A549 (cell line): Measurements from ENCODE around the gene XYLT1. TPM values are rescaled to one million over a fixed set of nuclear protein-coding genes. Genes with fewer than 3 reads are reported as not detected.

Source experiments
- ATAC-seq, 2 experiments: fragments of 200-7000 bp in 1 of 2; fragments of >200 bp in 1 of 2; cut with Nextera tagmentation in 1 of 2; cut with Tn5 transposase in 1 of 2; 3 replicates each; pipeline versions ENCODE4 v1.8.0 to v1.9.1; 2018 to 2020; ENCODE audit warnings: mild to moderate bottlenecking in 1 of 2, moderate library complexity in 1 of 2
- CTCF ChIA-PET: fragments of 300-600 bp; sonication (Branson Sonifier 250); formaldehyde crosslinking; extraction: SDS; loops from one replicate; lab custom pipeline; 2021; ENCODE audit warnings: antibody characterized with exemption, inconsistent platforms; lab: Yijun Ruan, JAX
- POLR2A ChIA-PET: fragments of 350-600 bp; formaldehyde crosslinking; extraction: SDS; loops from one replicate; lab custom pipeline; 2021; ENCODE audit warnings: antibody characterized with exemption, inconsistent platforms; lab: Yijun Ruan, JAX
- DNase-seq, 2 experiments: peaks; one replicate each; pipeline versions ENCODE4 v3.0.0 to v3.0.0-alpha.2; 2011 to 2016; ENCODE audit warnings: low read depth in 1 of 2, low spot score in 1 of 2
- FAIRE-seq: peaks from 2 replicates; lab custom pipeline; 2011; peaks lifted over from hg19 to GRCh38; lab: Jason Lieb, UNC
- H3K27ac ChIP-seq, 2 experiments: fragments of >200 bp; sonication (Bioruptor Twin); formaldehyde crosslinking; 3 replicates each; pipeline ENCODE4 v1.5.1; 2016 to 2017
- H3K4me1 ChIP-seq: fragments of >200 bp; sonication (Bioruptor Twin); formaldehyde crosslinking; 3 replicates; pipeline ENCODE4 v1.6.1; 2016
- H3K4me2 ChIP-seq: fragments of >200 bp; sonication (Bioruptor Twin); formaldehyde crosslinking; 3 replicates; pipeline ENCODE4 v1.6.1; 2016
- H3K4me3 ChIP-seq: fragments of >200 bp; sonication (Bioruptor Twin); formaldehyde crosslinking; 3 replicates; pipeline ENCODE4 v1.5.1; 2016
- H3K9me3 ChIP-seq: fragments of >200 bp; sonication (Bioruptor Twin); formaldehyde crosslinking; 3 replicates; pipeline ENCODE4 v1.6.1; 2016
- BHLHE40 ChIP-seq: IDR thresholded peaks from 2 replicates; pipeline ENCODE4 v1.6.1; 2012; ENCODE audit warnings: low read depth, low read length, inconsistent platforms
- CEBPB ChIP-seq, 2 experiments: fragments of >200 bp in 1 of 2; sonication (Bioruptor Twin) in 1 of 2; formaldehyde crosslinking in 1 of 2; IDR thresholded peaks; 2 replicates each; pipeline ENCODE4 v1.6.1; 2012 to 2016
- CHD2 ChIP-seq: fragments of 150-350 bp; IDR thresholded peaks from 2 replicates; pipeline ENCODE4 v1.6.1; 2014; ENCODE audit warnings: low read length; ENCODE audit not compliant: partially characterized antibody
- FOSB ChIP-seq: fragments of 250-450 bp; sonication (Bioruptor Pico); IDR thresholded peaks from 2 replicates; pipeline ENCODE4 v1.5.0; 2020; ENCODE audit warnings: mild to moderate bottlenecking, moderate library complexity
- FOSL2 ChIP-seq, 2 experiments: fragments of 450-650 bp in 1 of 2; fragments of >200 bp in 1 of 2; sonication (Bioruptor Twin) in 1 of 2; formaldehyde crosslinking; IDR thresholded peaks; 2 replicates each; pipeline versions ENCODE4 v1.5.0 to v1.6.1; 2016 to 2020; ENCODE audit warnings: mild to moderate bottlenecking in 1 of 2, moderate library complexity in 1 of 2
- FOXS1 ChIP-seq: fragments of 250-450 bp; sonication (Bioruptor Pico); IDR thresholded peaks from 2 replicates; pipeline ENCODE4 v1.5.0; 2020; ENCODE audit warnings: mild to moderate bottlenecking, moderate library complexity
- HOXB5 ChIP-seq: fragments of 250-450 bp; sonication (Bioruptor Pico); IDR thresholded peaks from 2 replicates; pipeline ENCODE4 v1.5.0; 2020; ENCODE audit warnings: mild to moderate bottlenecking, moderate library complexity
- JUNB ChIP-seq: fragments of >200 bp; sonication (Bioruptor Twin); formaldehyde crosslinking; IDR thresholded peaks from 2 replicates; pipeline ENCODE4 v1.6.1; 2016
- KDM5A ChIP-seq: fragments of 200-600 bp; sonication (generic); IDR thresholded peaks from 2 replicates; pipeline ENCODE4 v1.6.1; 2016; ENCODE audit warnings: antibody characterized with exemption, mild to moderate bottlenecking
- MAFK ChIP-seq: fragments of 450-650 bp; IDR thresholded peaks from 2 replicates; pipeline ENCODE4 v1.6.1; 2014; ENCODE audit not compliant: partially characterized antibody
- NR3C1 ChIP-seq: fragments of >200 bp; sonication (Bioruptor Twin); formaldehyde crosslinking; IDR thresholded peaks from 3 replicates; pipeline ENCODE4 v1.6.1; 2017
- POLR2AphosphoS2 ChIP-seq: conservative IDR thresholded peaks from 2 replicates; pipeline ENCODE4 v1.6.1; 2012; ENCODE audit warnings: low read length, improper control_type of control experiment, inconsistent platforms
- RAD21 ChIP-seq, 2 experiments: fragments of >200 bp in 1 of 2; sonication (Bioruptor Twin) in 1 of 2; formaldehyde crosslinking in 1 of 2; IDR thresholded peaks in 1 of 2; conservative IDR thresholded peaks in 1 of 2; 2 replicates in 1 of 2; 3 replicates in 1 of 2; pipeline ENCODE4 v1.6.1; 2012 to 2018; ENCODE audit warnings: inconsistent platforms in 1 of 2
- RNF2 ChIP-seq: fragments of 200-600 bp; sonication (generic); IDR thresholded peaks from 2 replicates; pipeline ENCODE4 v1.6.1; 2016; ENCODE audit warnings: low read depth, mild to moderate bottlenecking, antibody characterized with exemption, moderate library complexity, borderline replicate concordance
- SREBF2 ChIP-seq: fragments of 450-650 bp; IDR thresholded peaks from 2 replicates; pipeline ENCODE4 v1.6.1; 2014; ENCODE audit warnings: mild to moderate bottlenecking, moderate library complexity
- TFCP2L1 ChIP-seq: fragments of 250-450 bp; sonication (Bioruptor Pico); IDR thresholded peaks from 2 replicates; pipeline ENCODE4 v1.5.0; 2021; ENCODE audit warnings: mild to moderate bottlenecking
- ZC3H11A ChIP-seq: fragments of 450-650 bp; IDR thresholded peaks from 2 replicates; pipeline ENCODE4 v1.6.1; 2014; ENCODE audit warnings: antibody characterized with exemption, mild to moderate bottlenecking
- ZFP36 ChIP-seq: fragments of 450-650 bp; IDR thresholded peaks from 2 replicates; pipeline ENCODE4 v1.6.1; 2014; ENCODE audit warnings: borderline replicate concordance; ENCODE audit not compliant: partially characterized antibody
- ZSCAN20 ChIP-seq: fragments of 250-450 bp; sonication (Bioruptor Pico); IDR thresholded peaks from 2 replicates; pipeline ENCODE4 v1.8.0; 2022; ENCODE audit warnings: mild to moderate bottlenecking, moderate library complexity
- WGBS: methylation state at CpG from one replicate; pipeline ENCODE4 v1.1.6; 2017; ENCODE audit errors: missing lambda C conversion rate; 5-methylcytosine and 5-hydroxymethylcytosine counted together
- polyA plus RNA-seq, 4 experiments: library from polyadenylated mRNA; depleted of rRNA in 3 of 4; stranded (reverse); fragments of >200 nt; fragmentation: RNase III in 1 of 4; extraction: RNeasy Plus Mini Kit Qiagen cat#74134 plus additional on column Dnase treatment in 1 of 4; gene quantifications; 2 replicates in 3 of 4; 3 replicates in 1 of 4; pipeline ENCODE4 v1.2.3, GENCODE V29; 2011 to 2017
- TF ChIP-seq, protein P1 (sequence below): fragments of 150-350 bp; IDR thresholded peaks from 2 replicates; pipeline ENCODE4 v1.6.1; 2014; ENCODE audit warnings: low read depth, mild to moderate bottlenecking, low read length
- TF ChIP-seq, protein P2 (sequence below): IDR thresholded peaks from 2 replicates; pipeline ENCODE4 v1.6.1; 2012
- TF ChIP-seq, protein P3 (sequence below): fragments of 250-450 bp; sonication (Bioruptor Pico); IDR thresholded peaks from 2 replicates; pipeline ENCODE4 v1.5.0; 2020; ENCODE audit warnings: low read depth, mild to moderate bottlenecking, moderate library complexity
- TF ChIP-seq, protein P4 (sequence below): fragments of 200-600 bp; sonication (generic); IDR thresholded peaks from 2 replicates; pipeline ENCODE4 v1.6.1; 2016; ENCODE audit warnings: antibody characterized with exemption, mild to moderate bottlenecking, moderate library complexity
- TF ChIP-seq, protein P5 (sequence below): IDR thresholded peaks from 2 replicates; pipeline ENCODE4 v1.6.1; 2012
- TF ChIP-seq, protein P6 (sequence below): IDR thresholded peaks from 2 replicates; pipeline ENCODE4 v1.6.1; 2012; ENCODE audit warnings: low read depth, borderline replicate concordance

XYLT1 gene
- polyA plus RNA-seq, 2 of the 4 experiments (the other 2 are of a cell fraction): 0.78 to 0.88 TPM

DNA sequence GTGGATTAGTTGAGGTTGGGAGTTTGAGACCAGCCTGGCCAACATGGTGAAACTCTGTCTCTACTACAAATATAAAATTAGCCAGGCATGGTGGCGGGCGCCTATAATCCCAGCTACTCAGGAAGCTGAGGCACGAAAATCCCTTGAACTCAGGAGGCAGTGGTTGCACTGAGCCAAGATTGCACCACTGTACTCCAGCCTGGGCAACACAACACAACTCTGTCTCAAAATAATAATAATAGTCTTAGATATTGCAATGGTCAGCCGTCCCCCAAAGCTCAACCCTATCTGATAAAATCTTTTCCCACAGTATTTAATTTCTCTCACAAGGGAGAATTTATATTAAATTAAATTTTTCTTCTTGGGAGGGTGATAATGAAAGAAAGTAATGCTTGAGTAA, 169.6 kb downstream of the XYLT1 start:
- H3K4me2 ChIP-seq: no peak overlapping the region
- ChIA-PET POLR2A (interaction anchor here (0.5 kb wide), 1 partner anchor 216 kb away, joined by 4 read pairs; no protein-coding TSS in a partner anchor), CTCF (no interaction called here)
- H3K4me3 ChIP-seq: no peak overlapping the region
- H3K4me1 ChIP-seq: no peaks in the 10 kb centered on the region
- ATAC-seq: no peak
- TF ChIP-seq RNF2 (no peak), FOSL2 (IDR thresholded peaks at IDR 0.05) (no peak), FOSL2 (CRISPR knock-in tag; IDR thresholded peaks at IDR 0.05) (no peak), CEBPB (IDR thresholded peaks at IDR 0.05) (no peak), BHLHE40 (no peak)
- TF ChIP-seq, protein P1, sequence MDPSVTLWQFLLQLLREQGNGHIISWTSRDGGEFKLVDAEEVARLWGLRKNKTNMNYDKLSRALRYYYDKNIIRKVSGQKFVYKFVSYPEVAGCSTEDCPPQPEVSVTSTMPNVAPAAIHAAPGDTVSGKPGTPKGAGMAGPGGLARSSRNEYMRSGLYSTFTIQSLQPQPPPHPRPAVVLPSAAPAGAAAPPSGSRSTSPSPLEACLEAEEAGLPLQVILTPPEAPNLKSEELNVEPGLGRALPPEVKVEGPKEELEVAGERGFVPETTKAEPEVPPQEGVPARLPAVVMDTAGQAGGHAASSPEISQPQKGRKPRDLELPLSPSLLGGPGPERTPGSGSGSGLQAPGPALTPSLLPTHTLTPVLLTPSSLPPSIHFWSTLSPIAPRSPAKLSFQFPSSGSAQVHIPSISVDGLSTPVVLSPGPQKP: no peak
- TF ChIP-seq, protein P2, sequence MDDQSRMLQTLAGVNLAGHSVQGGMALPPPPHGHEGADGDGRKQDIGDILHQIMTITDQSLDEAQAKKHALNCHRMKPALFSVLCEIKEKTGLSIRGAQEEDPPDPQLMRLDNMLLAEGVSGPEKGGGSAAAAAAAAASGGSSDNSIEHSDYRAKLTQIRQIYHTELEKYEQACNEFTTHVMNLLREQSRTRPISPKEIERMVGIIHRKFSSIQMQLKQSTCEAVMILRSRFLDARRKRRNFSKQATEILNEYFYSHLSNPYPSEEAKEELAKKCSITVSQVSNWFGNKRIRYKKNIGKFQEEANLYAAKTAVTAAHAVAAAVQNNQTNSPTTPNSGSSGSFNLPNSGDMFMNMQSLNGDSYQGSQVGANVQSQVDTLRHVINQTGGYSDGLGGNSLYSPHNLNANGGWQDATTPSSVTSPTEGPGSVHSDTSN: no peak
- TF ChIP-seq, all 56 proteins: peak for 0
- WGBS: 52% methylated on average over 4 of the region's 4 CpGs
- no peak for DNase-seq
- FAIRE-seq: no peak
- H3K9me3 ChIP-seq: no peaks in the 10 kb centered on the region
- H3K27ac ChIP-seq: no peak overlapping the region

DNA sequence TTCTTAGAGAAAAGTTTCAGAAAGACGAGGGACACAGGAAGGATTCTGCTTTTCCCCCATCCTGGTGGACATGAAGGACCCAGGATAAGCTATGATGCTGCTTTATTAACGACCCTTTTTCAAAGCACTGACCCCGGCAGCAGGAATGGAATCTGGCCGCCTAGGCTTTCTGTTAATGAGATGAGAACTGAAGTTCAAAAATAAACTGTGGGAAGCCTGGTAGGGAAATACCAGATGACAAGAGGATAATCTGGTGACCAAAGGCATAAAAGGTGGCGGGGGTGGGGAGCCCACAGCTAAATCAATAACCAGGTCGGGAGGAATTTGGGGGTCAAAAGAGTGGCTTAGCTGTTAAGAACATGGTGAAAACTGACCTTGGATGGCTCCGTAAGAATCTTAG, 171.0 kb downstream of the XYLT1 start:
- DNase-seq (no peak), FAIRE-seq (no peak), ATAC-seq (no peak)
- TF ChIP-seq ZSCAN20: no peak
- TF ChIP-seq RAD21 (conservative IDR thresholded peaks at IDR 0.05 in 1 of 2, IDR thresholded peaks at IDR 0.05 in 1 of 2): no peak
- TF ChIP-seq ZFP36: no peak
- H3K27ac ChIP-seq: no peak overlapping the region
- H3K4me3 ChIP-seq: no peak overlapping the region
- WGBS: 20% methylated on average over 7 of the region's 7 CpGs
- H3K4me1 ChIP-seq: no peaks in the 10 kb centered on the region
- H3K9me3 ChIP-seq: no peaks in the 10 kb centered on the region
- H3K4me2 ChIP-seq: no peak overlapping the region
- CTCF ChIA-PET: interaction anchor here (0.7 kb wide), 1 partner anchor 18 kb away, joined by 5 read pairs; no protein-coding TSS in a partner anchor
- POLR2A ChIA-PET: no interaction called here

DNA sequence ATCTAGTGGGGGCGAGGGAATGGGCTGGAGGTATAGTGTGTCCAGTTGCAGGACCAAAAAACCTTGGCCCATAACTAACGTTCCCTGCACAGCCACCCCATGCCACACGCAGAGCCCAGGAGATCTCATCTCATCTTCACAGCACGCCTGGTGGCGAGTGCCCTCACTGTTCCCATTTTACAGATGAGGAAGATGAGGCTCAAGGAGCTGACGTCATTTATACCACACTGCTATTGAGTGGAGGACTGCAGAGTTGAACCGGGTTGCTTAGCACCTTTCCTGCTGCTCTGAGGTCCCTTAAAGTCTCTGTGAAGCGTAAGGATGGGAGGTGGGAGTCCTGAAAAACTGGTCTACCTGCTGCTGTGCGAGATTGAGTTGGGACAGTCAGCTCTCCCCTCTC, 172.5 kb downstream of the XYLT1 start:
- no peak overlapping the region for H3K27ac ChIP-seq

DNA sequence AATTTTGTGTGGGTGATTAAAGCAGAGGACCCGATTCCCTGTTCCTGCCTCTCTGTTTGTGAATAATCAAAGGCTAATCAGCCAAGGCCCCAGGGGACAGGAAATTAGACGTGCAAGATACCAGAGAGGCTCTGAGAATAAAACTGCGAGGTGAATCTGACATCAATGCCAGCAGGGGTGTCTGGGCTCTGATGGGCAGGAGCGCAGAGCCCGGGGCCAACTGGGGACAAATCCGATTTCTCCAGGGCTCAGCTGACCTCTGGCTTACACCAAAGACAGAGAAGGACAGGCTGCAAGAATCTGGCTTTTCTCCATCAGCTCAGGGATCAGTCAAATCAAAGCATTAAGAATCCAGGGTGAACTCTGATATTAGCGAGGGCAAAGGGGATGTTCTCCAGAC, 174.3 kb downstream of the XYLT1 start:
- no peaks in the 10 kb centered on the region for H3K4me1 ChIP-seq
- 31% methylated on average over 7 of the region's 7 CpGs for WGBS
- H3K27ac ChIP-seq: no peak overlapping the region
- H3K9me3 ChIP-seq: no peaks in the 10 kb centered on the region
- DNase-seq (no peak), ATAC-seq (no peak), FAIRE-seq (no peak)
- H3K4me3 ChIP-seq: no peak overlapping the region
- CTCF ChIA-PET: no interaction called here
- H3K4me2 ChIP-seq: no peak overlapping the region
- POLR2A ChIA-PET: no interaction called here
- TF ChIP-seq, protein P3, sequence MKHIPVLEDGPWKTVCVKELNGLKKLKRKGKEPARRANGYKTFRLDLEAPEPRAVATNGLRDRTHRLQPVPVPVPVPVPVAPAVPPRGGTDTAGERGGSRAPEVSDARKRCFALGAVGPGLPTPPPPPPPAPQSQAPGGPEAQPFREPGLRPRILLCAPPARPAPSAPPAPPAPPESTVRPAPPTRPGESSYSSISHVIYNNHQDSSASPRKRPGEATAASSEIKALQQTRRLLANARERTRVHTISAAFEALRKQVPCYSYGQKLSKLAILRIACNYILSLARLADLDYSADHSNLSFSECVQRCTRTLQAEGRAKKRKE (CRISPR knock-in tag): no peak
- TF ChIP-seq ZC3H11A (no peak), NR3C1 (no peak), SREBF2 (no peak), POLR2AphosphoS2 (no peak), FOXS1 (CRISPR knock-in tag) (no peak), FOSB (CRISPR knock-in tag) (no peak), TFCP2L1 (CRISPR knock-in tag) (no peak), RNF2 (no peak), JUNB (no peak), KDM5A (no peak), HOXB5 (no peak), MAFK (no peak)
- TF ChIP-seq, protein P4, sequence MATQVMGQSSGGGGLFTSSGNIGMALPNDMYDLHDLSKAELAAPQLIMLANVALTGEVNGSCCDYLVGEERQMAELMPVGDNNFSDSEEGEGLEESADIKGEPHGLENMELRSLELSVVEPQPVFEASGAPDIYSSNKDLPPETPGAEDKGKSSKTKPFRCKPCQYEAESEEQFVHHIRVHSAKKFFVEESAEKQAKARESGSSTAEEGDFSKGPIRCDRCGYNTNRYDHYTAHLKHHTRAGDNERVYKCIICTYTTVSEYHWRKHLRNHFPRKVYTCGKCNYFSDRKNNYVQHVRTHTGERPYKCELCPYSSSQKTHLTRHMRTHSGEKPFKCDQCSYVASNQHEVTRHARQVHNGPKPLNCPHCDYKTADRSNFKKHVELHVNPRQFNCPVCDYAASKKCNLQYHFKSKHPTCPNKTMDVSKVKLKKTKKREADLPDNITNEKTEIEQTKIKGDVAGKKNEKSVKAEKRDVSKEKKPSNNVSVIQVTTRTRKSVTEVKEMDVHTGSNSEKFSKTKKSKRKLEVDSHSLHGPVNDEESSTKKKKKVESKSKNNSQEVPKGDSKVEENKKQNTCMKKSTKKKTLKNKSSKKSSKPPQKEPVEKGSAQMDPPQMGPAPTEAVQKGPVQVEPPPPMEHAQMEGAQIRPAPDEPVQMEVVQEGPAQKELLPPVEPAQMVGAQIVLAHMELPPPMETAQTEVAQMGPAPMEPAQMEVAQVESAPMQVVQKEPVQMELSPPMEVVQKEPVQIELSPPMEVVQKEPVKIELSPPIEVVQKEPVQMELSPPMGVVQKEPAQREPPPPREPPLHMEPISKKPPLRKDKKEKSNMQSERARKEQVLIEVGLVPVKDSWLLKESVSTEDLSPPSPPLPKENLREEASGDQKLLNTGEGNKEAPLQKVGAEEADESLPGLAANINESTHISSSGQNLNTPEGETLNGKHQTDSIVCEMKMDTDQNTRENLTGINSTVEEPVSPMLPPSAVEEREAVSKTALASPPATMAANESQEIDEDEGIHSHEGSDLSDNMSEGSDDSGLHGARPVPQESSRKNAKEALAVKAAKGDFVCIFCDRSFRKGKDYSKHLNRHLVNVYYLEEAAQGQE: no peak
- TF ChIP-seq, protein P5, sequence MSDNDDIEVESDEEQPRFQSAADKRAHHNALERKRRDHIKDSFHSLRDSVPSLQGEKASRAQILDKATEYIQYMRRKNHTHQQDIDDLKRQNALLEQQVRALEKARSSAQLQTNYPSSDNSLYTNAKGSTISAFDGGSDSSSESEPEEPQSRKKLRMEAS: no peak

More for the DNA sequence above, 172.5 kb downstream of the XYLT1 start:
- POLR2A ChIA-PET: no interaction called here
- 31% methylated on average over 7 of the region's 9 CpGs for WGBS
- DNase-seq (no peak), ATAC-seq (no peak)
- no peaks in the 10 kb centered on the region for H3K4me1 ChIP-seq
- H3K9me3 ChIP-seq: no peaks in the 10 kb centered on the region
- no peak overlapping the region for H3K4me2 ChIP-seq
- TF ChIP-seq CHD2: no peak
- TF ChIP-seq, protein P6, sequence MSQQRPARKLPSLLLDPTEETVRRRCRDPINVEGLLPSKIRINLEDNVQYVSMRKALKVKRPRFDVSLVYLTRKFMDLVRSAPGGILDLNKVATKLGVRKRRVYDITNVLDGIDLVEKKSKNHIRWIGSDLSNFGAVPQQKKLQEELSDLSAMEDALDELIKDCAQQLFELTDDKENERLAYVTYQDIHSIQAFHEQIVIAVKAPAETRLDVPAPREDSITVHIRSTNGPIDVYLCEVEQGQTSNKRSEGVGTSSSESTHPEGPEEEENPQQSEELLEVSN: no peak
- TF ChIP-seq, all 56 proteins: peak for 0
- no peak overlapping the region for H3K4me3 ChIP-seq
- CTCF ChIA-PET: no interaction called here
- FAIRE-seq: no peak
